ENCODE measurements around the gene MEX3B.

MEX3B gene

GRCh38 chr15:82045892-82046665, at the start of gene MEX3B:
TSS of gene MEX3B (minus strand) at chr15:82046018. CDS start at chr15:82045705, 313 bp downstream.
- H3K4me3 Mint-ChIP-seq: peak within 1 kb of the TSS; percentile 85
- CTCF ChIA-PET: interaction anchor here (0.9 kb wide), 1 partner anchor 780 kb away, joined by 4 read pairs; no protein-coding TSS in a partner anchor
- peaks cover 63% of the 10 kb centered on the region for H3K27me3 Mint-ChIP-seq
- H3K4me1 Mint-ChIP-seq: peaks cover 19% of the 10 kb centered on the region
- peak; percentile 94 for DNase-seq
- H3K9me3 Mint-ChIP-seq: no peaks in the 10 kb centered on the region
- peak within 1 kb of the TSS; percentile 87 for H3K27ac Mint-ChIP-seq
- H3K36me3 Mint-ChIP-seq: peaks cover 4% of the 10 kb centered on the region

- Mint-ChIP-seq H3K27me3 (peaks cover 17% of the 10 kb centered on the region), H3K4me1 (no peaks in the 10 kb centered on the region)
- CTCF ChIA-PET: interaction anchor here (1.5 kb wide), 1 partner anchor 15 kb away, joined by 4 read pairs; no protein-coding TSS in a partner anchor
Observed at GRCh38 chr15:82093774-82094211, 48.0 kb upstream of the MEX3B start.

GRCh38 chr15:82093325-82093724, 47.5 kb upstream of the MEX3B start:
- Mint-ChIP-seq H3K4me1 (no peaks in the 10 kb centered on the region), H3K4me3 (no peak overlapping the region), H3K36me3 (no peaks in the 10 kb centered on the region), H3K27ac (no peak overlapping the region), H3K27me3 (peaks cover 17% of the 10 kb centered on the region), H3K9me3 (no peaks in the 10 kb centered on the region)
- no peak for DNase-seq
- CTCF ChIA-PET: interaction anchor here (1.5 kb wide), 1 partner anchor 15 kb away, joined by 4 read pairs; no protein-coding TSS in a partner anchor

More at GRCh38 chr15:82093774-82094211, 48.0 kb upstream of the MEX3B start:
- Mint-ChIP-seq H3K27ac (no peak overlapping the region), H3K9me3 (no peaks in the 10 kb centered on the region), H3K36me3 (no peaks in the 10 kb centered on the region), H3K4me3 (no peak overlapping the region)
- DNase-seq: no peak

GRCh38 chr15:82091636-82092140, 45.9 kb upstream of the MEX3B start:
- no peak for DNase-seq
- no peak overlapping the region for H3K27ac Mint-ChIP-seq

GRCh38 chr15:82086243-82086995, 40.6 kb upstream of the MEX3B start:
- CTCF ChIA-PET: no interaction called here
- peaks cover 15% of the 10 kb centered on the region for H3K27me3 Mint-ChIP-seq
- DNase-seq: no peak
- H3K4me1 Mint-ChIP-seq: no peaks in the 10 kb centered on the region
- H3K36me3 Mint-ChIP-seq: no peaks in the 10 kb centered on the region
- H3K9me3 Mint-ChIP-seq: no peaks in the 10 kb centered on the region
- no peak overlapping the region for H3K27ac Mint-ChIP-seq
- H3K4me3 Mint-ChIP-seq: no peak overlapping the region

More at GRCh38 chr15:82091636-82092140, 45.9 kb upstream of the MEX3B start:
- Mint-ChIP-seq H3K9me3 (no peaks in the 10 kb centered on the region), H3K4me3 (no peak overlapping the region), H3K36me3 (no peaks in the 10 kb centered on the region), H3K27me3 (peaks cover 17% of the 10 kb centered on the region), H3K4me1 (no peaks in the 10 kb centered on the region)
- CTCF ChIA-PET: no interaction called here

GRCh38 chr15:82081914-82082762, 36.3 kb upstream of the MEX3B start:
- CTCF ChIA-PET: interaction anchor here (0.6 kb wide), 1 partner anchor 127 kb away, joined by 3 read pairs; no protein-coding TSS in a partner anchor

GRCh38 chr15:82080774-82081173, 35.0 kb upstream of the MEX3B start:
- Mint-ChIP-seq H3K9me3 (no peaks in the 10 kb centered on the region), H3K4me3 (no peak overlapping the region), H3K4me1 (no peaks in the 10 kb centered on the region), H3K27ac (no peak overlapping the region), H3K27me3 (peaks cover 21% of the 10 kb centered on the region), H3K36me3 (no peaks in the 10 kb centered on the region)
- CTCF ChIA-PET: no interaction called here
- DNase-seq: no peak

More at GRCh38 chr15:82081914-82082762, 36.3 kb upstream of the MEX3B start:
- Mint-ChIP-seq H3K36me3 (no peaks in the 10 kb centered on the region), H3K27ac (peak overlapping the region; percentile 17), H3K4me3 (no peak overlapping the region), H3K27me3 (peaks cover 16% of the 10 kb centered on the region), H3K9me3 (no peaks in the 10 kb centered on the region), H3K4me1 (no peaks in the 10 kb centered on the region)
- no peak for DNase-seq

GRCh38 chr15:82079736-82080135, 33.9 kb upstream of the MEX3B start:
- H3K9me3 Mint-ChIP-seq: no peaks in the 10 kb centered on the region
- CTCF ChIA-PET: no interaction called here
- no peak overlapping the region for H3K27ac Mint-ChIP-seq
- H3K4me3 Mint-ChIP-seq: no peak overlapping the region
- peaks cover 21% of the 10 kb centered on the region for H3K27me3 Mint-ChIP-seq
- no peaks in the 10 kb centered on the region for H3K36me3 Mint-ChIP-seq
- H3K4me1 Mint-ChIP-seq: no peaks in the 10 kb centered on the region
- no peak for DNase-seq

- H3K4me3 Mint-ChIP-seq: no peak overlapping the region
- H3K9me3 Mint-ChIP-seq: no peaks in the 10 kb centered on the region
- no peak overlapping the region for H3K27ac Mint-ChIP-seq
- H3K27me3 Mint-ChIP-seq: peaks cover 14% of the 10 kb centered on the region
- CTCF ChIA-PET: no interaction called here
- no peak for DNase-seq
- no peaks in the 10 kb centered on the region for H3K4me1 Mint-ChIP-seq
- no peaks in the 10 kb centered on the region for H3K36me3 Mint-ChIP-seq
Observed at GRCh38 chr15:82074610-82075009, 28.8 kb upstream of the MEX3B start.

- Mint-ChIP-seq H3K36me3 (no peaks in the 10 kb centered on the region), H3K4me1 (no peaks in the 10 kb centered on the region), H3K4me3 (no peak overlapping the region), H3K27me3 (peaks cover 11% of the 10 kb centered on the region), H3K9me3 (no peaks in the 10 kb centered on the region), H3K27ac (no peak overlapping the region)
- CTCF ChIA-PET: no interaction called here
- DNase-seq: no peak
Observed at GRCh38 chr15:82072926-82073537, 27.2 kb upstream of the MEX3B start.

- Mint-ChIP-seq H3K9me3 (no peaks in the 10 kb centered on the region), H3K27me3 (peaks cover 46% of the 10 kb centered on the region), H3K4me3 (no peak overlapping the region), H3K36me3 (no peaks in the 10 kb centered on the region), H3K27ac (no peak overlapping the region), H3K4me1 (peaks cover 3% of the 10 kb centered on the region)
- CTCF ChIA-PET: no interaction called here
- no peak for DNase-seq
Observed at GRCh38 chr15:82066455-82066854, 20.6 kb upstream of the MEX3B start.

GRCh38 chr15:82064824-82065223, 19.0 kb upstream of the MEX3B start:
- Mint-ChIP-seq H3K27ac (no peak overlapping the region), H3K36me3 (no peaks in the 10 kb centered on the region), H3K9me3 (no peaks in the 10 kb centered on the region), H3K4me3 (no peak overlapping the region), H3K27me3 (peaks cover 50% of the 10 kb centered on the region), H3K4me1 (peaks cover 3% of the 10 kb centered on the region)
- no peak for DNase-seq
- CTCF ChIA-PET: no interaction called here
